AG04449 (cell line): Measurements from ENCODE around the gene HHIPL1.

Experiments used
- CTCF ChIA-PET: fragments of 350-600 bp; formaldehyde crosslinking; extraction: SDS; loops from one replicate; lab custom pipeline; 2021; ENCODE audit warnings: antibody characterized with exemption; lab: Yijun Ruan, JAX
- POLR2A ChIA-PET: fragments of 400-600, 350-600 bp; formaldehyde crosslinking; extraction: SDS; loops from one replicate; lab custom pipeline; 2020; ENCODE audit warnings: antibody characterized with exemption, inconsistent platforms; lab: Yijun Ruan, JAX
- DNase-seq: peaks from one replicate; pipeline ENCODE4 v3.0.0-alpha.2; 2010; ENCODE audit warnings: low read depth, low spot score
- H3K4me3 ChIP-seq: 2 replicates; pipeline ENCODE4 v1.5.1; 2011; ENCODE audit warnings: low read depth, mild to moderate bottlenecking, control low read depth, low read length
- TF ChIP-seq, protein P1 (sequence below): IDR thresholded peaks from one replicate; pipeline ENCODE4 v1.5.1; 2011; ENCODE audit warnings: mild to moderate bottlenecking, moderate library complexity, low read length, control low read depth, inconsistent platforms; ENCODE audit not compliant: insufficient read depth; ENCODE audit errors: missing control alignments

The HHIPL1 gene

DNA sequence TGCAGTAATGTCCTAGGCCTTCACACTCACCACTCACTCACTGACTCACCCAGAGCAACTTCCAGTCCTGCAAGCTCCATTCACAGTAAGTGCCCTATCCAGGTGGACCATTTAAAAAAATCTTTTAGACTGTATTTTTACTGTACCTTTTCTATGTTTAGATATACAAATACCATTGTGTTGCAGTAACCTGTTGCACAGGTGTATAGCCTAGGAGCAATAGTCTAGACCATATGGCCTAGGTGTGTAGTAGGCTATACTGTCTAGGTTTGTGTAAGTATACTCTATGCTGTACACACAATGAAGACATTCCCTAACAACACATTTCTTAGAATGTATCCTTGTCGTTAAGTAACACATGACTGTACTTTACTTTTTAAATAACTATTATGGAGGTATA is 56.3 kb downstream of the HHIPL1 start:
- TF ChIP-seq, protein P1, sequence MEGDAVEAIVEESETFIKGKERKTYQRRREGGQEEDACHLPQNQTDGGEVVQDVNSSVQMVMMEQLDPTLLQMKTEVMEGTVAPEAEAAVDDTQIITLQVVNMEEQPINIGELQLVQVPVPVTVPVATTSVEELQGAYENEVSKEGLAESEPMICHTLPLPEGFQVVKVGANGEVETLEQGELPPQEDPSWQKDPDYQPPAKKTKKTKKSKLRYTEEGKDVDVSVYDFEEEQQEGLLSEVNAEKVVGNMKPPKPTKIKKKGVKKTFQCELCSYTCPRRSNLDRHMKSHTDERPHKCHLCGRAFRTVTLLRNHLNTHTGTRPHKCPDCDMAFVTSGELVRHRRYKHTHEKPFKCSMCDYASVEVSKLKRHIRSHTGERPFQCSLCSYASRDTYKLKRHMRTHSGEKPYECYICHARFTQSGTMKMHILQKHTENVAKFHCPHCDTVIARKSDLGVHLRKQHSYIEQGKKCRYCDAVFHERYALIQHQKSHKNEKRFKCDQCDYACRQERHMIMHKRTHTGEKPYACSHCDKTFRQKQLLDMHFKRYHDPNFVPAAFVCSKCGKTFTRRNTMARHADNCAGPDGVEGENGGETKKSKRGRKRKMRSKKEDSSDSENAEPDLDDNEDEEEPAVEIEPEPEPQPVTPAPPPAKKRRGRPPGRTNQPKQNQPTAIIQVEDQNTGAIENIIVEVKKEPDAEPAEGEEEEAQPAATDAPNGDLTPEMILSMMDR = no peak
- CTCF ChIA-PET = interaction anchor here (1.4 to 2.1 kb wide), 3 partner anchors 13 to 29 kb away, joined by 4 to 13 read pairs (median 11); partner anchors contain the start of gene CYP46A1
- no peak overlapping the region for H3K4me3 ChIP-seq
- no peak for DNase-seq
- POLR2A ChIA-PET = no interaction called here

DNA sequence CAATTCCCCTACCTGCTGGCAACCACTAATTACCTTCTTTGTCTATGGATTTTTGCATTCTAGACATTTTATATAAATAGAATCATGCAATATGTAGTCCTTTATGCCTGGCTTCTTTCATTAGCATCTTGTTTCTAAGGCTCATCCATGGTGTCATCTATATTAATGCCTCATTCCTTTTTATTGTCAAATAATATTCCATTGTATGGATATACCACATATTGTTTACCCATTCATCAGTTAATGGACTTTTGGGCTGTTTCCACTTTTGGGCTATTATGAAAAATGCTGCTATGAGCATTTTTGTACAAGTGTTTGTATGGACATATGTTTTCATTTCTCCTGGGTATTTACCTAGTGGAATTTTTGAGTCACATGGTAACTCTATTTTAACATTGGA is 57.2 kb downstream of the HHIPL1 start:
- CTCF ChIA-PET = interaction anchor here (1.8 kb wide), 1 partner anchor 28 kb away, joined by 11 read pairs; no protein-coding TSS in a partner anchor
- TF ChIP-seq, protein P1 = no peak
- POLR2A ChIA-PET = no interaction called here
- H3K4me3 ChIP-seq = no peak overlapping the region
- DNase-seq = no peak

DNA sequence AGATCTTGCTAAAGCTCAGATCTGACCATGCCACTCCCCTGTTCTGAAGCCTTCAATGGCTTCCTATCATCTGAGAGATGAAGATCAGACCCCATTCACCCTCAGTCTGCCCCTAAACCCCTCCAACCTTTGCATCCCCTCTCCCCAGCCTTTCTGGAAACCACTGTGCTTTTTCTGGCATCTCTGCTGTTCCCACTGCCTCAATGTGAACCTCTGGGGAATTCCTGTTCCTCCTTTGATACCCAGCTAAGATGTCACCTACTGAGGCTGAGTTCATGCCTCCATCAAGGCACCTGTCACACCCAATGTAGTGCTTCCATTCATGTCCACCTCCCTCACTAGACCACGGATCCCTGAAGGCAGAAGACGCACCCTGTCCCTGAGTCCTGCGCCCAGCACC is 58.5 kb downstream of the HHIPL1 start:
- H3K4me3 ChIP-seq = no peak overlapping the region
- ChIA-PET POLR2A (no interaction called here), CTCF (no interaction called here)
- no peak for DNase-seq
- TF ChIP-seq, protein P1 = no peak

DNA sequence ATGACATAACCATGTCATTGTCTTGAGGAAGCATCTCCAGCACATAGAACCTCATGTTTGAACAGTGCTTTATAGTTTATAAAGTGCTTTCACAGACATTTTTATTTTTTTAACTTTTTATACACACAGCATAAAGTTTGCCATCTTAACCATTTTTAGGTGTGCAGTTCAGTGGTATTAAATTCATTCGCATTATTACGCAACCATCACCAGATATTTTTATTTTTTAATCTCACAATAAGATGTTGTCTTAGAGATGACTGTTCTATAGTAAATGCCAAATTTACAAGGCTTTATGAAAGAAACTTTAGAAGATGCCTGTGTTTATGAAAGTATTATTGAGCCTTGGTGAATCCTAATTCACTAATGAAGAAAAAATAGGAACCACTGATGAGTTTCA is 59.1 kb downstream of the HHIPL1 start:
- POLR2A ChIA-PET = no interaction called here
- TF ChIP-seq, protein P1 = no peak
- CTCF ChIA-PET = no interaction called here
- DNase-seq = no peak
- no peak overlapping the region for H3K4me3 ChIP-seq

DNA sequence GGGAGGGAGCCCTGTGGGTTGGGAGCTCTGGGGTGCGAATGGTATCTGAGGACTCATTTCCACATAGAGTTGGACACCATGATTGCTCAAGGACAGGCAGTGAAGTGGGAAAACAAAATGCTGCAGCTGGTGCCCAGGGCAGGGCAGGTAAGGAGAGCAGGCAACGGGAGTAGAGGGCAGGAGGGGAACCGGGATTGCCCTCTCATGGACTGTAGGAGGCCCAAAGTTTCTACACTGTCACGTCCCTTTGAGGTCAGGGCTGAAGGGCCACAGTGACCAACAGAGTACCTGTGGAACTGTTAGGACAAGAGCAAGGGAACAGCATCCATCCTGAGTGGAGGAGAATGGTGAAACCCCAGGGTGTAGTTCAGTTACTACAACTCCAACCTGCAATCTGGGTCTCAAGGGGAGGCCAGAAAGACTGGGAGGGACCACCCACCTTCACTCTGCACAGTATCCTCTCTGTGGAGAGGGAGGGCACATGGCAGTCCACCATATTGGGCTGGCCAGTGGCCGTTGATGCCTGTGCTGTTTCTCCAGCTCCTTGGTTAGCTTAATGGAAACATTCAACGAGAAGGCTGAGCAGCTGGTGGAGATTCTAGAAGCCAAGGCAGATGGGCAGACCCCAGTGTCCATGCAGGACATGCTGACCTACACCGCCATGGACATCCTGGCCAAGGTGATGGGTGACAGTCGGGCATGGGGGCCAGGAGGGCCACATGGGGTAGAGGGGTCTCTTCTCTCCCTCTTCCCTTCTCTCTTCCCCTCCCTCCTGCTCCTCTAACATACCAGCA is 61.4 kb downstream of the HHIPL1 start:
- ChIA-PET POLR2A (no interaction called here), CTCF (interaction anchor here (1.0 to 1.5 kb wide), 4 partner anchors 9 to 193 kb away, joined by 3 to 4 read pairs (median 3); no protein-coding TSS in a partner anchor)
- no peak for DNase-seq
- no peak overlapping the region for H3K4me3 ChIP-seq
- TF ChIP-seq, protein P1 = no peak

DNA sequence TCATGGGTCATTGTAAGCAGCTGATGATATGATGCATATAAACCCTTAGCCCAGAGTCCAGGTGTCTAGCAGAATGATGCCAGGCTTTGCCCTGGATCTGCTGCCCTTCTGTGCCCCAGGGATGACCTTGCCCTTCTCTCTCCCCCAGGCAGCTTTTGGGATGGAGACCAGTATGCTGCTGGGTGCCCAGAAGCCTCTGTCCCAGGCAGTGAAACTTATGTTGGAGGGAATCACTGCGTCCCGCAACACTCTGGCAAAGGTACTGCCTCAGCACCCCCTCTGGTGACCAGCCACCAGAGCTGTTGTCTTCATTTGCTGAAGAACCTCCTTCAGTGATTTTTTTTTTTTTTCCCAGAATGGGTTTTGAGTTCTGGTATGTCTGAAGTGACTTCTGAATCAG is 62.5 kb downstream of the HHIPL1 start:
- TF ChIP-seq, protein P1 = no peak
- ChIA-PET POLR2A (no interaction called here), CTCF (interaction anchor here (0.6 kb wide), 1 partner anchor 41 kb away, joined by 3 read pairs; no protein-coding TSS in a partner anchor)
- no peak overlapping the region for H3K4me3 ChIP-seq
- DNase-seq = no peak
